Measurements from ENCODE around the gene DLG2. TPM values are rescaled to one million over a fixed set of nuclear protein-coding genes. Genes with fewer than 3 reads are reported as not detected.

The DLG2 gene
- total RNA-seq, 1 donor from 2014 or later, result 0.17 TPM

DNA sequence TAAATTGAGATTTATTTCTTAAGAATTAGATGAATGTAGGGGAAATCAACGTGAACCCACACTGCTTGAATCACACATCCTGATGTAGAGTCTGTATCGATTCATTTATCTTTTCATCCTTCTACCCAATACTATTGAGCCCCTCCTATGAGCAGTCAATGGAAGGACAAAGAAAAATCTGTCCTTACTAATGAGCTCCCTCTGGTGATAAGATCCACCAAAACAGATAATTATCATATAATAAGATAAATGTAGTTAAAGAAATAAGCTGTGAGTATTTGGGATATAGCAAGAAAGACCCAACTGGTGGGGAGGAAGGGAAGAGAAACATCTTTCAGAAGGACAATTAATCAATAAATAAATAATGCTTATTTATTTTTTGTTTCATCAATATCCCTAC, 1955.9 kb downstream of the DLG2 start:
- no peak for DNase-seq (ENCODE audit: low read depth)
- no peak overlapping the region for H3K4me3 ChIP-seq (ENCODE audit: low read depth, low read length)
- TF ChIP-seq, protein P1, sequence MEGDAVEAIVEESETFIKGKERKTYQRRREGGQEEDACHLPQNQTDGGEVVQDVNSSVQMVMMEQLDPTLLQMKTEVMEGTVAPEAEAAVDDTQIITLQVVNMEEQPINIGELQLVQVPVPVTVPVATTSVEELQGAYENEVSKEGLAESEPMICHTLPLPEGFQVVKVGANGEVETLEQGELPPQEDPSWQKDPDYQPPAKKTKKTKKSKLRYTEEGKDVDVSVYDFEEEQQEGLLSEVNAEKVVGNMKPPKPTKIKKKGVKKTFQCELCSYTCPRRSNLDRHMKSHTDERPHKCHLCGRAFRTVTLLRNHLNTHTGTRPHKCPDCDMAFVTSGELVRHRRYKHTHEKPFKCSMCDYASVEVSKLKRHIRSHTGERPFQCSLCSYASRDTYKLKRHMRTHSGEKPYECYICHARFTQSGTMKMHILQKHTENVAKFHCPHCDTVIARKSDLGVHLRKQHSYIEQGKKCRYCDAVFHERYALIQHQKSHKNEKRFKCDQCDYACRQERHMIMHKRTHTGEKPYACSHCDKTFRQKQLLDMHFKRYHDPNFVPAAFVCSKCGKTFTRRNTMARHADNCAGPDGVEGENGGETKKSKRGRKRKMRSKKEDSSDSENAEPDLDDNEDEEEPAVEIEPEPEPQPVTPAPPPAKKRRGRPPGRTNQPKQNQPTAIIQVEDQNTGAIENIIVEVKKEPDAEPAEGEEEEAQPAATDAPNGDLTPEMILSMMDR (conservative IDR thresholded peaks at IDR 0.05; ENCODE audit: low read depth, low read length), result peak; percentile 34

DNA sequence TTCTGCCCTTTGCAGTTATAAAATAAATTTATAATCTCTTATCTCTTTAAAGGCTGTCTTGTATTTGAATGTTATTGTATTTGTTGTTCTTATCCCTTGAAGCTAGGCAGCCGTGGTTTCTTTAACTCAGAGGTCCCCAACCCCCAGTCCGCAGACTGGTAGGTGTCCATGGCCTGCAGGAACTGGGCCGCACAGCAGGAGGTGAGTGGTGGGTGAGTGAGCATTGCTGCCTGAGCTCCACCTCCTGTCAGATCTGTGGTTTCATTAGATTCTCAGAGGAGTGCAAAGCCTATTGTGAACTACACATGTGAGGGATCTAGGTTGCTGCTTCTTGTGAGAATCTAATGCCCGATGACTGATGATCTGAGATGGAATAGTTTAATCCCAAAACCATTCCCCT, 1961.0 kb downstream of the DLG2 start:
- no peak overlapping the region for H3K4me3 ChIP-seq (ENCODE audit: low read depth, low read length)
- no peak for DNase-seq (ENCODE audit: low read depth)
- TF ChIP-seq, protein P1 (conservative IDR thresholded peaks at IDR 0.05; ENCODE audit: low read depth, low read length), result no peak

- no peak overlapping the region for H3K4me3 ChIP-seq (ENCODE audit: low read depth, low read length)
- DNase-seq (ENCODE audit: low read depth), result no peak
- TF ChIP-seq, protein P1 (conservative IDR thresholded peaks at IDR 0.05; ENCODE audit: low read depth, low read length), result no peak
Observed at GRCh38 chr11:83663988-83664387, 1963.2 kb downstream of the DLG2 start.

DNA sequence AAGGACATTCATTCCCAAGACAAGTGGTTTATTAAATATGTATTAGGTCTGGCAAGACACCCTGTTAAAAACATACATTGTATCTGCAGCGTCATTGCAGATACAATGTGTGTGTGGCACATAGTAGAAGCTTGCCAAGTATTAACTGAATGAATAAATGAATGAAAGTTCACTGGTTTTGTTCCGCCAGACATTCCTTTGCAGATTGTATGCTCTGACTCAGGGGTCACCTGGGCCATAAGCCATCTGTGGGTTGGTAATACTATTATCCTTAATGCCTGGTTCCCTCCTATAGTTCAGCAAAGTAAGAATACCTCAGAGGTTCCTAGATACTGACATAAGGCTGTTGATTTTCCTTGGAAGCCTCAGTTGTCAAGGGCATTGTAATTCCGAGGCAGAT, 1963.7 kb downstream of the DLG2 start:
- no peak overlapping the region for H3K4me3 ChIP-seq (ENCODE audit: low read depth, low read length)
- TF ChIP-seq, protein P1 (conservative IDR thresholded peaks at IDR 0.05; ENCODE audit: low read depth, low read length), result no peak
- DNase-seq (ENCODE audit: low read depth), result no peak

DNA sequence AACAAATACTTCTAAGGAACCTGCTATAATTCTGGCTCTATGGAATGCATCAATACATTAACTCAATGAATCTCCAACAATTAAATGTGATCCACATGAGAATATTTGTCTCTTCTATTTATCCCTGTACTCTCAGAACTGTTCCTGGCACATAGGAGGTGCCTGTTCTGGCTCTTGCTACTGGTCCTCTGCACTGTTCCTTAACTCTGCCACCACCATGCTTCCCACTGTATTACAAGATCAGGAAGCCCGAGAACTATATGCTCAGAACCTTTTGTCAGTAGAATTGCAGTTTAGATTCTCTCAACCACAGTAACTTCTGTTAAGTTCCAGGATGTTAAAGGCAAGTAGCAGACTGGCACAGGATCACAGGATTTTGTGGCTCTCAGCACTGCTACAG, 1964.7 kb downstream of the DLG2 start:
- no peak overlapping the region for H3K4me3 ChIP-seq (ENCODE audit: low read depth, low read length)
- TF ChIP-seq, protein P1 (conservative IDR thresholded peaks at IDR 0.05; ENCODE audit: low read depth, low read length), result no peak

GRCh38 chr11:83661491-83662350, 1965.4 kb downstream of the DLG2 start:
- no peak for DNase-seq (ENCODE audit: low read depth)
- TF ChIP-seq, protein P1 (conservative IDR thresholded peaks at IDR 0.05; ENCODE audit: low read depth, low read length), result no peak
- H3K4me3 ChIP-seq (ENCODE audit: low read depth, low read length), result no peak overlapping the region

More for the DNA sequence above, 1964.7 kb downstream of the DLG2 start:
- no peak for DNase-seq (ENCODE audit: low read depth)

DNA sequence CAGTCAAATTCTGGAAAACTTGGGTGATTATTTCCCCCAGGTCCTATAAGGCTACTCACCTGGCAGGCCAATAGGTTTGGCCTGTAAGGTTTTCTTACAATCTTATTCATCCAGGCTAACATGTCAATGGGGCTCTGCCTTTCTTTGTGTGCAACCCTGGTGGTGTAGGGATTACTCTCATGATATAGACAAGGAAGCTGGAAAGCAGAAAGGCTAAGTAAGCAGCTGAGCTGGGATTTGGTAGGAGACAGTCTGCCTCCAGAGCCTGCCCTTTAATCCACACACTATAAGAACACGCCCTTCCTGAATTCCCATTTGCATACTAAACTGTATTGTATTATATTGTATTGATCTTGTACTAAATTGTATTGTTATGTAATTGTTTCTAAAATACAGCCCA, 1967.7 kb downstream of the DLG2 start:
- TF ChIP-seq, protein P1 (conservative IDR thresholded peaks at IDR 0.05; ENCODE audit: low read depth, low read length), result no peak
- no peak for DNase-seq (ENCODE audit: low read depth)
- no peak overlapping the region for H3K4me3 ChIP-seq (ENCODE audit: low read depth, low read length)

Measured in epithelial cell of proximal tubule (primary cell).